ENCODE measurements around the gene SECTM1.

GRCh38 chr17:82317394-82318168 lies 16.0 kb downstream of the SECTM1 start, which contains the start of gene CD7:
- TF ChIP-seq CTCF (IDR thresholded peaks at IDR 0.05; ENCODE audit: insufficient read depth, low read length, poor library complexity, severe bottlenecking) (no peak), EZH2phosphoT487 (conservative IDR thresholded peaks at IDR 0.05; ENCODE audit: low read length) (no peak)
